Measurements from ENCODE around the gene PDE6B.

GRCh38 chr4:622996-623913 lies 2.1 kb upstream of the PDE6B start:
- no peak for TF ChIP-seq CTCF (conservative IDR thresholded peaks at IDR 0.05 in 1 of 2, IDR thresholded peaks at IDR 0.05 in 1 of 2; ENCODE audit: extremely low read depth in 1 of 2, insufficient read depth in 1 of 2, low read depth in 1 of 2, low read length in 2 of 2)
- no peak for TF ChIP-seq EZH2 (IDR thresholded peaks at IDR 0.05; ENCODE audit: borderline replicate concordance, low read length)
